ENCODE results near the gene TRAPPC2B.

Gene TRAPPC2B

GRCh38 chr19:57320180-57321084 is 42.9 kb upstream of the TRAPPC2B start, which contains the start of gene ZNF543:
Gene ZNF543, plus strand, starts transcription at chr19:57320472. Its CDS starts 382 bp downstream, at chr19:57320854.
- no peak for TF ChIP-seq CTCF (IDR thresholded peaks at IDR 0.05; ENCODE audit: poor library complexity, severe bottlenecking)
- Histone ChIP-seq H3K27me3 (ENCODE audit: insufficient read depth, poor library complexity, severe bottlenecking) (no peaks in the 10 kb centered on the region), H3K4me3 (ENCODE audit: severe bottlenecking) (peak within 1 kb of the TSS; percentile 82), H3K9me3 (ENCODE audit: severe bottlenecking) (no peaks in the 10 kb centered on the region), H3K4me1 (ENCODE audit: insufficient read depth, poor library complexity, severe bottlenecking) (peaks cover 5% of the 10 kb centered on the region), H3K36me3 (ENCODE audit: low read depth) (peaks cover 20% of the 10 kb centered on the region), H3K27ac (ENCODE audit: poor library complexity, severe bottlenecking) (peak within 1 kb of the TSS; percentile 6)
- ATAC-seq (ENCODE audit: low read depth) (peak; percentile 99), DNase-seq (ENCODE audit: low spot score) (peak; percentile 95)

GRCh38 chr19:57321116-57321515 is 42.2 kb upstream of the TRAPPC2B start:
- no peak overlapping the region for H3K27ac ChIP-seq (ENCODE audit: poor library complexity, severe bottlenecking)
- peaks cover 27% of the 10 kb centered on the region for H3K36me3 ChIP-seq (ENCODE audit: low read depth)
- ATAC-seq (ENCODE audit: low read depth) (no peak), DNase-seq (ENCODE audit: low spot score) (no peak)
- no peaks in the 10 kb centered on the region for H3K27me3 ChIP-seq (ENCODE audit: insufficient read depth, poor library complexity, severe bottlenecking)
- H3K4me3 ChIP-seq (ENCODE audit: severe bottlenecking), result peak overlapping the region; percentile 82
- H3K9me3 ChIP-seq (ENCODE audit: severe bottlenecking), result no peaks in the 10 kb centered on the region
- peaks cover 5% of the 10 kb centered on the region for H3K4me1 ChIP-seq (ENCODE audit: insufficient read depth, poor library complexity, severe bottlenecking)
- no peak for TF ChIP-seq CTCF (IDR thresholded peaks at IDR 0.05; ENCODE audit: poor library complexity, severe bottlenecking)

- H3K9me3 ChIP-seq (ENCODE audit: severe bottlenecking), result no peaks in the 10 kb centered on the region
- H3K4me1 ChIP-seq (ENCODE audit: insufficient read depth, poor library complexity, severe bottlenecking), result peaks cover 5% of the 10 kb centered on the region
- no peak for DNase-seq (ENCODE audit: low spot score)
- TF ChIP-seq CTCF (IDR thresholded peaks at IDR 0.05; ENCODE audit: poor library complexity, severe bottlenecking), result no peak
- no peaks in the 10 kb centered on the region for H3K27me3 ChIP-seq (ENCODE audit: insufficient read depth, poor library complexity, severe bottlenecking)
- peaks cover 32% of the 10 kb centered on the region for H3K36me3 ChIP-seq (ENCODE audit: low read depth)
- no peak for ATAC-seq (ENCODE audit: low read depth)
- peak overlapping the region; percentile 82 for H3K4me3 ChIP-seq (ENCODE audit: severe bottlenecking)
- no peak overlapping the region for H3K27ac ChIP-seq (ENCODE audit: poor library complexity, severe bottlenecking)
Observed at GRCh38 chr19:57321751-57322150, 41.6 kb upstream of the TRAPPC2B start.

GRCh38 chr19:57324992-57325391 is 38.4 kb upstream of the TRAPPC2B start:
- ATAC-seq (ENCODE audit: low read depth), result no peak

More at GRCh38 chr19:57324992-57325391, 38.4 kb upstream of the TRAPPC2B start:
- Histone ChIP-seq H3K4me3 (ENCODE audit: severe bottlenecking) (no peak overlapping the region), H3K4me1 (ENCODE audit: insufficient read depth, poor library complexity, severe bottlenecking) (peaks cover 5% of the 10 kb centered on the region), H3K36me3 (ENCODE audit: low read depth) (peaks cover 58% of the 10 kb centered on the region), H3K9me3 (ENCODE audit: severe bottlenecking) (no peaks in the 10 kb centered on the region), H3K27me3 (ENCODE audit: insufficient read depth, poor library complexity, severe bottlenecking) (no peaks in the 10 kb centered on the region), H3K27ac (ENCODE audit: poor library complexity, severe bottlenecking) (no peak overlapping the region)
- DNase-seq (ENCODE audit: low spot score), result no peak
- TF ChIP-seq CTCF (IDR thresholded peaks at IDR 0.05; ENCODE audit: poor library complexity, severe bottlenecking), result no peak

Data from RWPE2 (cell line).